GM18867 (cell line): Measurements from ENCODE around the gene RAB5IF.
"Not testable (repeated sequence)": the region's sequence is repeated elsewhere in the genome, so short reads cannot be mapped to it uniquely, and the experiment has no call there.

Experiments used
- ATAC-seq: cut with Tn5 transposase; IDR thresholded peaks from one replicate; pipeline ENCODE4 v1.9.1; 2021; ENCODE audit warnings: mild to moderate bottlenecking, moderate library complexity; ENCODE audit not compliant: unreplicated experiment

RAB5IF gene

GRCh38 chr20:36628076-36628475, 22.5 kb downstream of the RAB5IF start:
- no peak for ATAC-seq

- ATAC-seq = no peak
These were observed 24.4 kb downstream of the RAB5IF start for GRCh38 chr20:36629719-36630681.

GRCh38 chr20:36631646-36632045, 26.1 kb downstream of the RAB5IF start:
- no peak for ATAC-seq

- no peak for ATAC-seq
These were observed 26.5 kb downstream of the RAB5IF start for GRCh38 chr20:36632147-36632486.

GRCh38 chr20:36632487-36633284, 27.1 kb downstream of the RAB5IF start:
- no peak for ATAC-seq

- ATAC-seq = no peak
These were observed 27.8 kb downstream of the RAB5IF start for GRCh38 chr20:36633285-36633772.

GRCh38 chr20:36634342-36634741, 28.8 kb downstream of the RAB5IF start:
- ATAC-seq = no peak

GRCh38 chr20:36638876-36639400, 33.4 kb downstream of the RAB5IF start:
- ATAC-seq = not testable (repeated sequence)

GRCh38 chr20:36641506-36641843, 35.9 kb downstream of the RAB5IF start:
- no peak for ATAC-seq

- ATAC-seq = no peak
These were observed 36.6 kb downstream of the RAB5IF start for GRCh38 chr20:36642136-36642535.

GRCh38 chr20:36644032-36644705, 38.6 kb downstream of the RAB5IF start:
- ATAC-seq = no peak

- no peak for ATAC-seq
These were observed 39.1 kb downstream of the RAB5IF start for GRCh38 chr20:36644706-36645095.

- ATAC-seq = no peak
These were observed 39.8 kb downstream of the RAB5IF start for GRCh38 chr20:36645353-36645752.

- no peak for ATAC-seq
These were observed 40.4 kb downstream of the RAB5IF start, which contains the start of gene SLA2 for GRCh38 chr20:36645998-36646397. Gene SLA2, minus strand, starts transcription at chr20:36646196. Its CDS starts 4,861 bp downstream, at chr20:36641335.

- ATAC-seq = no peak
These were observed 41.1 kb downstream of the RAB5IF start for GRCh38 chr20:36646678-36647077.

GRCh38 chr20:36647196-36648121, 41.9 kb downstream of the RAB5IF start:
- no peak for ATAC-seq

GRCh38 chr20:36653456-36653855, 47.9 kb downstream of the RAB5IF start:
- no peak for ATAC-seq

GRCh38 chr20:36654506-36654905, 48.9 kb downstream of the RAB5IF start:
- no peak for ATAC-seq

- no peak for ATAC-seq
These were observed 49.4 kb downstream of the RAB5IF start for GRCh38 chr20:36655004-36655403.

- ATAC-seq = no peak
These were observed 51.2 kb downstream of the RAB5IF start for GRCh38 chr20:36656733-36657132.
